NCI-H2029 treated with DMSO at 0.1 percent for 48 hours (cell line): ENCODE results near the gene FYCO1.

Experiments
- DNase-seq: peaks from one replicate; lab custom pipeline; 2025; lab: John Stamatoyannopoulos, UW

Gene FYCO1

GRCh38 chr3:45915518-45916231 is 79.9 kb downstream of the FYCO1 start:
- no peak for DNase-seq

GRCh38 chr3:45915059-45915439 is 80.6 kb downstream of the FYCO1 start:
- no peak for DNase-seq

- DNase-seq: no peak
Measured at GRCh38 chr3:45914362-45915058, 81.1 kb downstream of the FYCO1 start.

- no peak for DNase-seq
Measured at GRCh38 chr3:45912435-45912834, 83.2 kb downstream of the FYCO1 start.

GRCh38 chr3:45911511-45912226 is 84.0 kb downstream of the FYCO1 start:
- DNase-seq: no peak

GRCh38 chr3:45910892-45911291 is 84.7 kb downstream of the FYCO1 start:
- no peak for DNase-seq

GRCh38 chr3:45909542-45909941 is 86.1 kb downstream of the FYCO1 start:
- no peak for DNase-seq

- no peak for DNase-seq
Measured at GRCh38 chr3:45908761-45909160, 86.9 kb downstream of the FYCO1 start.

GRCh38 chr3:45907769-45908705 is 87.6 kb downstream of the FYCO1 start:
- no peak for DNase-seq

- DNase-seq: no peak
Measured at GRCh38 chr3:45906681-45907407, 88.8 kb downstream of the FYCO1 start.

- no peak for DNase-seq
Measured at GRCh38 chr3:45905755-45906154, 89.9 kb downstream of the FYCO1 start.

- DNase-seq: no peak
Measured at GRCh38 chr3:45904931-45905330, 90.7 kb downstream of the FYCO1 start.

GRCh38 chr3:45896956-45897355 is 98.7 kb downstream of the FYCO1 start:
- DNase-seq: no peak

- DNase-seq: no peak
Measured at GRCh38 chr3:45895686-45896468, 99.7 kb downstream of the FYCO1 start.

GRCh38 chr3:45894015-45894414 is 101.6 kb downstream of the FYCO1 start:
- no peak for DNase-seq

- DNase-seq: no peak
Measured at GRCh38 chr3:45892161-45892560, 103.5 kb downstream of the FYCO1 start.

GRCh38 chr3:45890405-45890804 is 105.2 kb downstream of the FYCO1 start:
- peak; percentile 78 for DNase-seq

GRCh38 chr3:45889337-45889736 is 106.3 kb downstream of the FYCO1 start:
- no peak for DNase-seq

- DNase-seq: no peak
Measured at GRCh38 chr3:45887759-45888511, 107.7 kb downstream of the FYCO1 start.

GRCh38 chr3:45887285-45887684 is 108.3 kb downstream of the FYCO1 start:
- DNase-seq: no peak
